ENCODE data around the gene RPH3AL. TPM values are rescaled to one million over a fixed set of nuclear protein-coding genes. Genes with fewer than 3 reads are reported as not detected.

RPH3AL gene
- total RNA-seq, 1 experiment from 2014 or later, result 3.0 TPM

DNA sequence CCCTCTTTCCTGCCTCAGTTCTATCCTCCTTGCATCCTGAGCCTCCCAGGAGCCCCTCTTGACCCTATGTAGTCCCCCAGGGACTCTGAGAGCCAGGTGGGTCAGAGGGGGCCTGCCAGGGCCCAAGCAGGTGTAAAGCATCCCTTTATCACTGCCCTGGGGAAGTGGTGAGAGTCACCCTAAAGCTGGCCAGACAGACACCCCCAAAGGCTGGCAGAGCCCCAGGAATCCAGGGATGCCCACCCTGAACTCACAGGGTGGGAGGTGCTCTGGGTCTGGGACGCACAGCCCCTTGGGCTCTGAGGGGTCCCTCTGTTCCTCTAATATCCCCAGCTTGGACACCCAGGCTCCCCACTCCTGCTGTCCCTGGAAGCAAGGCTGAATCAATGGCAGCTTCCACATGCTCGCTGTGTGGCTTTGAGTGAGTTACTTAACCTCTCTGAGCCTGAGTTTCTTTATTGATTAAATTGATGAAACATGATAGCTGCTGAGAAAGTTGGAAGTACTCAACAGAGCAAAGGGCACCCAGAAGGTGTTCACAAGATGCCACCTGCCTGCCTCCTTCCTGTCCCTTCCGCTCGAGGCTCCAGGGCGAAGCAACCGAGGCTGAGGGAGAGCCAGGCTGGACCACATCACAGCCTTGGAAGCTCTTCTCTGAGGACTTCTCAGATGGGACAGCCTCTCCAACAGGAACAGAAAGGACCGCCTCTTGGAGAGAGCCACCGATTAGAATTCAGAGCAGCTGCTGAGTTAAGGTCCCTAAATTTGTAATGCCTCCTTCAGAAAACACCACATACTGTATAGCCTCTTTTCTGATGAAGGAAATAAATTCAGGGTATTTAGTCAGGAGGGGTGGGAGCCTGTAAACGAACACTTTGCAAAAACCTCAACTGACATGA is 104.0 kb downstream of the RPH3AL start:
- Histone ChIP-seq H2BK20ac (ENCODE audit: low read depth, low read length, poor library complexity, severe bottlenecking) (no peak overlapping the region), H3K4me1 (ENCODE audit: insufficient read depth, low read length) (no peaks in the 10 kb centered on the region), H2BK15ac (ENCODE audit: low read depth, low read length) (no peak overlapping the region), H4K20me1 (ENCODE audit: control insufficient read depth, insufficient read depth, insufficient read length) (no peaks in the 10 kb centered on the region), H3K18ac (ENCODE audit: insufficient read length, low read depth, low read length) (no peak overlapping the region), H2AK5ac (ENCODE audit: insufficient read length, low read length) (no peak overlapping the region), H2BK5ac (ENCODE audit: insufficient read length, low read length) (no peak overlapping the region), H3K23me2 (ENCODE audit: insufficient read length, low read depth, low read length, poor library complexity, severe bottlenecking) (peaks cover 3% of the 10 kb centered on the region), H3K4me2 (ENCODE audit: insufficient read depth, insufficient read length, low read length) (no peak overlapping the region), H4K91ac (ENCODE audit: insufficient read length, low read depth, low read length) (no peak overlapping the region), H2BK120ac (ENCODE audit: low read depth, low read length, poor library complexity, severe bottlenecking) (no peak overlapping the region), H3K27me3 (ENCODE audit: insufficient read depth, low read length) (no peaks in the 10 kb centered on the region), H4K8ac (replicated peaks; ENCODE audit: insufficient read length, low read depth, low read length) (no peak overlapping the region), H4K5ac (ENCODE audit: insufficient read length, low read depth, low read length) (no peak overlapping the region), H3K79me1 (ENCODE audit: insufficient read depth, low read depth, low read length, poor library complexity, severe bottlenecking) (no peaks in the 10 kb centered on the region), H3K14ac (ENCODE audit: insufficient read depth, low read length) (no peak overlapping the region), H3T11ph (ENCODE audit: low read length) (no peak overlapping the region), H3K56ac (ENCODE audit: insufficient read length, low read depth, low read length) (no peak overlapping the region), H2AFZ (ENCODE audit: low read length) (no peak overlapping the region), H3K79me2 (ENCODE audit: insufficient read depth, low read length) (no peaks in the 10 kb centered on the region), H3K27ac (ENCODE audit: insufficient read length, low read depth, low read length) (no peak overlapping the region), H3K23ac (ENCODE audit: insufficient read length, low read depth, low read length) (no peak overlapping the region), H2BK12ac (ENCODE audit: insufficient read length, low read depth, low read length) (no peak overlapping the region), H3K9ac (ENCODE audit: extremely low read depth, insufficient read length, low read length) (no peak overlapping the region), H3K9me3 (ENCODE audit: control insufficient read depth, low read depth, low read length) (no peaks in the 10 kb centered on the region), H3K4ac (ENCODE audit: low read depth, low read length) (no peak overlapping the region)
- no peaks in the 10 kb centered on the region; a peak in 3 of 7 replicates for H3K36me3 Mint-ChIP-seq (ENCODE audit: insufficient read depth in 1 of 3, low read depth in 3 of 3)
- peaks cover 11% of the 10 kb centered on the region for H3K27me3 Mint-ChIP-seq (ENCODE audit: low read depth)
- TF ChIP-seq, protein P1, sequence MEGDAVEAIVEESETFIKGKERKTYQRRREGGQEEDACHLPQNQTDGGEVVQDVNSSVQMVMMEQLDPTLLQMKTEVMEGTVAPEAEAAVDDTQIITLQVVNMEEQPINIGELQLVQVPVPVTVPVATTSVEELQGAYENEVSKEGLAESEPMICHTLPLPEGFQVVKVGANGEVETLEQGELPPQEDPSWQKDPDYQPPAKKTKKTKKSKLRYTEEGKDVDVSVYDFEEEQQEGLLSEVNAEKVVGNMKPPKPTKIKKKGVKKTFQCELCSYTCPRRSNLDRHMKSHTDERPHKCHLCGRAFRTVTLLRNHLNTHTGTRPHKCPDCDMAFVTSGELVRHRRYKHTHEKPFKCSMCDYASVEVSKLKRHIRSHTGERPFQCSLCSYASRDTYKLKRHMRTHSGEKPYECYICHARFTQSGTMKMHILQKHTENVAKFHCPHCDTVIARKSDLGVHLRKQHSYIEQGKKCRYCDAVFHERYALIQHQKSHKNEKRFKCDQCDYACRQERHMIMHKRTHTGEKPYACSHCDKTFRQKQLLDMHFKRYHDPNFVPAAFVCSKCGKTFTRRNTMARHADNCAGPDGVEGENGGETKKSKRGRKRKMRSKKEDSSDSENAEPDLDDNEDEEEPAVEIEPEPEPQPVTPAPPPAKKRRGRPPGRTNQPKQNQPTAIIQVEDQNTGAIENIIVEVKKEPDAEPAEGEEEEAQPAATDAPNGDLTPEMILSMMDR (conservative IDR thresholded peaks at IDR 0.05), result no peak
- peak overlapping the region in 1 of 3 experiments; percentile 88; a peak in 1 of 7 replicates for H3K27ac Mint-ChIP-seq
- no peak overlapping the region for H3K4me3 Mint-ChIP-seq
- DNase-seq, result no peak
- no CpG with 5 or more reads among the region's 9 CpGs for WGBS (ENCODE audit: extremely low coverage, insufficient read length, low lambda C conversion rate)
- H3K9me3 Mint-ChIP-seq, result peaks cover 3 to 4% of the 10 kb centered on the region in 2 experiments; a peak in 2 of 5 replicates
- H3K4me1 Mint-ChIP-seq, result 0 out of 4 replicates have a peak, but pooled peaks cover 0 to 2% of the 10 kb centered on the region in 2 experiments

Data from H9 (cell line).